ENCODE measurements around the gene TP53TG5.

DNA sequence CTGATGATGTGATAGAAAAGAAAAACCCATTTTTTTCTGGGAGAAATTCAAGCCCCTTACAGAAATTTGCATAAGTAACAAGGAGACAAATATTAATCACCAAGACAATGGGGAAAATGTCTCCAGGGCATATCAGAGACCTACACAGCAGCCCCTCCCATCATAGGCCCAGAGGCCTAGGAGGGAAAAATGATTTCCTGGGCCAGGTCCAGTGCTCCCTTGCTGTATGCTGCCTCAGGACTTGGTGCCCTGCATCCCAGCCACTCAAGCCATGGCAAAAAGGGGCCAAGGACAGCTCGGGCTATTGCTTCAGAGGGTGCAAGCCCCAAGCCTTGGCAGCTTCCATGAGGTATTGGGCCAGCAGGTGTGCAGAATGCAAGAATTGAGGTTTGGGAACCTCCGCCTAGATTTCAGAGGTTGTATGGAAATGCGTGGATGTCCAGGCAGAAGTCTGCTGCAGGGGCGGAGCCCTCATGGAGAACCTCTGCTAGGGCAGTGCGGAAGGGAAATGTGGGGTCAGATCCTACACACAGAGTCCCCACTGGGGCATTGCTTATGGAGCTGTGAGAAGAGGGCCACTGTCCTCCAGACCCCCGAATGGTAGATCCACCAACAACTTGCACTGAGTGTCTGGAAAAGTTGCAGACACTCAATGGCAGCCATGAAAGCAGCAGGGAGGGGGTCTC, 22.4 kb upstream of the TP53TG5 start:
- no peak for TF ChIP-seq RAD21 (IDR thresholded peaks at IDR 0.05; ENCODE audit: insufficient read depth, low read depth, low read length)
- TF ChIP-seq, protein P1, sequence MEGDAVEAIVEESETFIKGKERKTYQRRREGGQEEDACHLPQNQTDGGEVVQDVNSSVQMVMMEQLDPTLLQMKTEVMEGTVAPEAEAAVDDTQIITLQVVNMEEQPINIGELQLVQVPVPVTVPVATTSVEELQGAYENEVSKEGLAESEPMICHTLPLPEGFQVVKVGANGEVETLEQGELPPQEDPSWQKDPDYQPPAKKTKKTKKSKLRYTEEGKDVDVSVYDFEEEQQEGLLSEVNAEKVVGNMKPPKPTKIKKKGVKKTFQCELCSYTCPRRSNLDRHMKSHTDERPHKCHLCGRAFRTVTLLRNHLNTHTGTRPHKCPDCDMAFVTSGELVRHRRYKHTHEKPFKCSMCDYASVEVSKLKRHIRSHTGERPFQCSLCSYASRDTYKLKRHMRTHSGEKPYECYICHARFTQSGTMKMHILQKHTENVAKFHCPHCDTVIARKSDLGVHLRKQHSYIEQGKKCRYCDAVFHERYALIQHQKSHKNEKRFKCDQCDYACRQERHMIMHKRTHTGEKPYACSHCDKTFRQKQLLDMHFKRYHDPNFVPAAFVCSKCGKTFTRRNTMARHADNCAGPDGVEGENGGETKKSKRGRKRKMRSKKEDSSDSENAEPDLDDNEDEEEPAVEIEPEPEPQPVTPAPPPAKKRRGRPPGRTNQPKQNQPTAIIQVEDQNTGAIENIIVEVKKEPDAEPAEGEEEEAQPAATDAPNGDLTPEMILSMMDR (IDR thresholded peaks at IDR 0.05 in 2 of 3, conservative IDR thresholded peaks at IDR 0.05 in 1 of 3; ENCODE audit: control insufficient read depth in 2 of 3, extremely low read depth in 1 of 3, insufficient read depth in 1 of 3, low read depth in 3 of 3, low read length in 3 of 3): no peak

Data from GM12878 (cell line).